ENCODE measurements around the gene ASB2. TPM values are rescaled to one million over a fixed set of nuclear protein-coding genes. Genes with fewer than 3 reads are reported as not detected.

ASB2 gene
- total and polyA plus RNA-seq, 2 of the 13 experiments (the other 11 are each of a cell fraction or from before 2014, with no cell fraction given): 0.82 to 4.1 TPM

DNA sequence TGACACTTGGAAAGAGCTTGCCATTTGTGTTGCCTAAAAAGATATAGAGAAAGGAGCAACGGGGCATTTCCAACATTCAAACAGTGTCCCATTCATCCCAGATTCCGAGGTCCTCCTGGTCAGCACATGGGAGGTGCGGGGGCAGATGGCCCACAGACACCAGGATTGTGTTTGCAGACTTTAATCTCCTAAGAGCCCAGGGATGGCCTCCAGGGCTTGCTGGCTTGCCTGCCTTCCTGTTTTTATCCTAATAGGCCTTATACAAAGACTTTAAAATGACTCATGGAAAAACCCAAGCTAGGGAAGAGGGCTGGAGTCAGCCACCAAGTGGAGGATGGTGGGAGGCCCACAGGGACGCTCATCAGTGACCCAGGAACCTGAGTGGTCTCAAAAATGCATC lies 70.7 kb downstream of the ASB2 start (continued):
- TF ChIP-seq, protein P1, sequence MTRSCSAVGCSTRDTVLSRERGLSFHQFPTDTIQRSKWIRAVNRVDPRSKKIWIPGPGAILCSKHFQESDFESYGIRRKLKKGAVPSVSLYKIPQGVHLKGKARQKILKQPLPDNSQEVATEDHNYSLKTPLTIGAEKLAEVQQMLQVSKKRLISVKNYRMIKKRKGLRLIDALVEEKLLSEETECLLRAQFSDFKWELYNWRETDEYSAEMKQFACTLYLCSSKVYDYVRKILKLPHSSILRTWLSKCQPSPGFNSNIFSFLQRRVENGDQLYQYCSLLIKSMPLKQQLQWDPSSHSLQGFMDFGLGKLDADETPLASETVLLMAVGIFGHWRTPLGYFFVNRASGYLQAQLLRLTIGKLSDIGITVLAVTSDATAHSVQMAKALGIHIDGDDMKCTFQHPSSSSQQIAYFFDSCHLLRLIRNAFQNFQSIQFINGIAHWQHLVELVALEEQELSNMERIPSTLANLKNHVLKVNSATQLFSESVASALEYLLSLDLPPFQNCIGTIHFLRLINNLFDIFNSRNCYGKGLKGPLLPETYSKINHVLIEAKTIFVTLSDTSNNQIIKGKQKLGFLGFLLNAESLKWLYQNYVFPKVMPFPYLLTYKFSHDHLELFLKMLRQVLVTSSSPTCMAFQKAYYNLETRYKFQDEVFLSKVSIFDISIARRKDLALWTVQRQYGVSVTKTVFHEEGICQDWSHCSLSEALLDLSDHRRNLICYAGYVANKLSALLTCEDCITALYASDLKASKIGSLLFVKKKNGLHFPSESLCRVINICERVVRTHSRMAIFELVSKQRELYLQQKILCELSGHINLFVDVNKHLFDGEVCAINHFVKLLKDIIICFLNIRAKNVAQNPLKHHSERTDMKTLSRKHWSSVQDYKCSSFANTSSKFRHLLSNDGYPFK (CRISPR knock-in tag; IDR thresholded peaks at IDR 0.05; ENCODE audit: borderline replicate concordance): no peak
- TF ChIP-seq ZNF652 (CRISPR knock-in tag; IDR thresholded peaks at IDR 0.05; ENCODE audit: borderline replicate concordance, low read depth) (no peak), RXRA (CRISPR knock-in tag; IDR thresholded peaks at IDR 0.05) (peak; percentile 30; the same call in 1 of the 2 replicates), ZNF263 (CRISPR knock-in tag; IDR thresholded peaks at IDR 0.05) (peak; percentile 78), BCL6 (CRISPR knock-in tag; IDR thresholded peaks at IDR 0.05) (peak; percentile 32; the same call in 1 of the 2 replicates), ZNF274 (CRISPR knock-in tag; IDR thresholded peaks at IDR 0.05) (no peak), MED1 (CRISPR knock-in tag; IDR thresholded peaks at IDR 0.05) (peak; percentile 82), ZFX (CRISPR knock-in tag; IDR thresholded peaks at IDR 0.05; ENCODE audit: low read depth) (peak; percentile 46; the same call in 1 of the 2 replicates), NCOR1 (IDR thresholded peaks at IDR 0.05; ENCODE audit: borderline replicate concordance, low read length) (0 out of 2 replicates have a peak, but pooled peaks have one; percentile 17), YEATS4 (CRISPR knock-in tag; IDR thresholded peaks at IDR 0.05; ENCODE audit: borderline replicate concordance) (peak; percentile 57; the same call in 1 of the 2 replicates), EZH2 (conservative IDR thresholded peaks at IDR 0.05; ENCODE audit: low read depth, low read length) (no peak), ZNF891 (CRISPR knock-in tag; IDR thresholded peaks at IDR 0.05) (no peak), ZNF569 (CRISPR knock-in tag; IDR thresholded peaks at IDR 0.05; ENCODE audit: borderline replicate concordance) (no peak), POGZ (CRISPR knock-in tag; IDR thresholded peaks at IDR 0.05) (peak; percentile 63), CEBPB (IDR thresholded peaks at IDR 0.05; ENCODE audit: borderline replicate concordance, low read depth, low read length) (no peak), SOX6 (IDR thresholded peaks at IDR 0.05) (no peak), SOX6 (CRISPR knock-in tag; IDR thresholded peaks at IDR 0.05) (peak; percentile 65), GATA4 (IDR thresholded peaks at IDR 0.05; ENCODE audit: borderline replicate concordance, low read depth) (peak; percentile 53; the same call in 1 of the 2 replicates), ZSCAN20 (CRISPR knock-in tag; IDR thresholded peaks at IDR 0.05; ENCODE audit: borderline replicate concordance) (0 out of 2 replicates have a peak, but pooled peaks have one; percentile 44), ZNF253 (CRISPR knock-in tag; IDR thresholded peaks at IDR 0.05; ENCODE audit: borderline replicate concordance) (no peak)
- TF ChIP-seq, protein P2, sequence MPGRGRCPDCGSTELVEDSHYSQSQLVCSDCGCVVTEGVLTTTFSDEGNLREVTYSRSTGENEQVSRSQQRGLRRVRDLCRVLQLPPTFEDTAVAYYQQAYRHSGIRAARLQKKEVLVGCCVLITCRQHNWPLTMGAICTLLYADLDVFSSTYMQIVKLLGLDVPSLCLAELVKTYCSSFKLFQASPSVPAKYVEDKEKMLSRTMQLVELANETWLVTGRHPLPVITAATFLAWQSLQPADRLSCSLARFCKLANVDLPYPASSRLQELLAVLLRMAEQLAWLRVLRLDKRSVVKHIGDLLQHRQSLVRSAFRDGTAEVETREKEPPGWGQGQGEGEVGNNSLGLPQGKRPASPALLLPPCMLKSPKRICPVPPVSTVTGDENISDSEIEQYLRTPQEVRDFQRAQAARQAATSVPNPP (CRISPR knock-in tag; IDR thresholded peaks at IDR 0.05): no peak
- TF ChIP-seq, protein P3, sequence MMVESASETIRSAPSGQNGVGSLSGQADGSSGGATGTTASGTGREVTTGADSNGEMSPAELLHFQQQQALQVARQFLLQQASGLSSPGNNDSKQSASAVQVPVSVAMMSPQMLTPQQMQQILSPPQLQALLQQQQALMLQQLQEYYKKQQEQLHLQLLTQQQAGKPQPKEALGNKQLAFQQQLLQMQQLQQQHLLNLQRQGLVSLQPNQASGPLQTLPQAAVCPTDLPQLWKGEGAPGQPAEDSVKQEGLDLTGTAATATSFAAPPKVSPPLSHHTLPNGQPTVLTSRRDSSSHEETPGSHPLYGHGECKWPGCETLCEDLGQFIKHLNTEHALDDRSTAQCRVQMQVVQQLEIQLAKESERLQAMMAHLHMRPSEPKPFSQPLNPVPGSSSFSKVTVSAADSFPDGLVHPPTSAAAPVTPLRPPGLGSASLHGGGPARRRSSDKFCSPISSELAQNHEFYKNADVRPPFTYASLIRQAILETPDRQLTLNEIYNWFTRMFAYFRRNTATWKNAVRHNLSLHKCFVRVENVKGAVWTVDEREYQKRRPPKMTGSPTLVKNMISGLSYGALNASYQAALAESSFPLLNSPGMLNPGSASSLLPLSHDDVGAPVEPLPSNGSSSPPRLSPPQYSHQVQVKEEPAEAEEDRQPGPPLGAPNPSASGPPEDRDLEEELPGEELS (CRISPR knock-in tag; IDR thresholded peaks at IDR 0.05): peak; percentile 54; the same call in 1 of the 2 replicates
- TF ChIP-seq, protein P4, sequence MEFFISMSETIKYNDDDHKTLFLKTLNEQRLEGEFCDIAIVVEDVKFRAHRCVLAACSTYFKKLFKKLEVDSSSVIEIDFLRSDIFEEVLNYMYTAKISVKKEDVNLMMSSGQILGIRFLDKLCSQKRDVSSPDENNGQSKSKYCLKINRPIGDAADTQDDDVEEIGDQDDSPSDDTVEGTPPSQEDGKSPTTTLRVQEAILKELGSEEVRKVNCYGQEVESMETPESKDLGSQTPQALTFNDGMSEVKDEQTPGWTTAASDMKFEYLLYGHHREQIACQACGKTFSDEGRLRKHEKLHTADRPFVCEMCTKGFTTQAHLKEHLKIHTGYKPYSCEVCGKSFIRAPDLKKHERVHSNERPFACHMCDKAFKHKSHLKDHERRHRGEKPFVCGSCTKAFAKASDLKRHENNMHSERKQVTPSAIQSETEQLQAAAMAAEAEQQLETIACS (CRISPR knock-in tag; IDR thresholded peaks at IDR 0.05): no peak
